Endothelial cell of umbilical vein (primary cell): ENCODE results near the gene PDLIM4. TPM values are rescaled to one million over a fixed set of nuclear protein-coding genes. Genes with fewer than 3 reads are reported as not detected.

Source experiments
- BruUV-seq: library from RNA; stranded (reverse); fragments of 400-500 nt; replicated peaks from 2 replicates; lab custom pipeline; 2021; lab: Mats Ljungman, UMichigan
- CTCF ChIA-PET: fragments of 300-600, 350-600 bp; sonication (Branson Sonifier 250); formaldehyde crosslinking; loops from one replicate; lab custom pipeline; 2021; ENCODE audit warnings: antibody characterized with exemption, inconsistent platforms; lab: Charles Lee
- POLR2A ChIA-PET: fragments of 300-600, 350-600 bp; sonication (Branson Sonifier 250); formaldehyde crosslinking; loops from one replicate; lab custom pipeline; 2021; ENCODE audit warnings: antibody characterized with exemption, inconsistent platforms; lab: Charles Lee
- DNase-seq: peaks from one replicate; pipeline ENCODE4 v3.0.0-alpha.2; 2011; ENCODE audit warnings: low read depth, low spot score
- FAIRE-seq: peaks from 2 replicates; lab custom pipeline; 2011; peaks lifted over from hg19 to GRCh38; lab: Jason Lieb, UNC
- H2AFZ ChIP-seq: 2 replicates; pipeline ENCODE4 v1.6.0; 2012; ENCODE audit warnings: low read depth, low read length, control low read depth, inconsistent platforms
- H3K27ac ChIP-seq: 2 replicates; pipeline ENCODE4 v1.5.1; 2011; ENCODE audit warnings: low read depth, mild to moderate bottlenecking, control low read depth, low read length, moderate library complexity; ENCODE audit not compliant: insufficient read depth
- H3K27me3 ChIP-seq, 2 experiments: 2 replicates each; pipeline versions ENCODE4 v1.6.0 to v1.6.1; 2011; ENCODE audit warnings: low read length in 2 of 2, mixed read lengths in 1 of 2; ENCODE audit not compliant: control insufficient read depth in 2 of 2, insufficient read depth in 2 of 2
- H3K36me3 ChIP-seq, 2 experiments: 2 replicates in 1 of 2; 3 replicates in 1 of 2; pipeline ENCODE4 v1.5.1; 2011; ENCODE audit warnings: low read length in 2 of 2, mild to moderate bottlenecking in 1 of 2, moderate library complexity in 1 of 2; ENCODE audit not compliant: control insufficient read depth in 2 of 2, insufficient read depth in 2 of 2; ENCODE audit errors: extremely low read depth in 1 of 2
- H3K4me1 ChIP-seq: 3 replicates; pipeline ENCODE4 v1.5.1; 2011; ENCODE audit warnings: mild to moderate bottlenecking, low read length; ENCODE audit not compliant: control insufficient read depth, insufficient read depth; ENCODE audit errors: extremely low read depth
- H3K4me2 ChIP-seq: 2 replicates; pipeline ENCODE4 v1.6.1; 2011; ENCODE audit warnings: low read length, control low read depth, mixed read lengths; ENCODE audit not compliant: insufficient read depth
- H3K4me3 ChIP-seq, 3 experiments: fragments of 200-600 bp in 1 of 3; sonication (generic), shearing (Covaris generic) in 1 of 3; replicated peaks in 1 of 3; 2 replicates each; pipeline ENCODE4 v1.5.1; 2011 to 2016; ENCODE audit warnings: control low read depth in 3 of 3, low read length in 3 of 3, mild to moderate bottlenecking in 2 of 3, inconsistent platforms in 1 of 3, low read depth in 1 of 3, moderate library complexity in 1 of 3; ENCODE audit not compliant: insufficient read depth in 1 of 3
- H3K79me2 ChIP-seq: 2 replicates; pipeline ENCODE4 v1.6.0; 2012; ENCODE audit warnings: low read length, inconsistent platforms; ENCODE audit not compliant: control insufficient read depth, insufficient read depth
- H3K9ac ChIP-seq: replicated peaks from 2 replicates; pipeline ENCODE3; 2011; ENCODE audit warnings: low read length, control low read depth; ENCODE audit not compliant: insufficient read depth; ENCODE audit errors: extremely low read depth
- H3K9me1 ChIP-seq: replicated peaks from 3 replicates; pipeline ENCODE4 v1.6.0; 2011; ENCODE audit warnings: mild to moderate bottlenecking, low read length; ENCODE audit not compliant: control insufficient read depth, insufficient read depth; ENCODE audit errors: extremely low read depth
- H3K9me3 ChIP-seq: replicated peaks from 2 replicates; pipeline ENCODE4 v1.5.1; 2012; ENCODE audit warnings: low read length, inconsistent platforms; ENCODE audit not compliant: control insufficient read depth, insufficient read depth
- H4K20me1 ChIP-seq: replicated peaks from 2 replicates; pipeline ENCODE3; 2011; ENCODE audit warnings: mild to moderate bottlenecking, low read length; ENCODE audit not compliant: control insufficient read depth, insufficient read depth; ENCODE audit errors: extremely low read depth
- EZH2 ChIP-seq: IDR thresholded peaks from 2 replicates; pipeline ENCODE4 v1.6.1; 2012; ENCODE audit warnings: borderline replicate concordance, low read depth, mild to moderate bottlenecking, moderate library complexity, low read length, inconsistent platforms; ENCODE audit not compliant: severe bottlenecking
- FOS ChIP-seq: IDR thresholded peaks from 2 replicates; pipeline ENCODE4 v1.6.1; 2011; ENCODE audit warnings: mild to moderate bottlenecking, low read length, moderate library complexity, borderline replicate concordance; ENCODE audit not compliant: insufficient read depth
- GATA2 ChIP-seq: IDR thresholded peaks from 2 replicates; pipeline ENCODE4 v1.7.0; 2011; ENCODE audit warnings: low read depth, mild to moderate bottlenecking, moderate library complexity, mixed read lengths, low read length; ENCODE audit not compliant: insufficient read length, insufficient read depth
- JUN ChIP-seq: IDR thresholded peaks from 2 replicates; pipeline ENCODE4 v1.6.1; 2011; ENCODE audit warnings: borderline replicate concordance, low read depth; ENCODE audit not compliant: insufficient read length, insufficient read depth
- MAX ChIP-seq: IDR thresholded peaks from 2 replicates; pipeline ENCODE4 v1.6.1; 2011; ENCODE audit not compliant: insufficient read depth, insufficient read length
- MYC ChIP-seq: IDR thresholded peaks from one replicate; pipeline ENCODE4 v1.6.1; 2011; ENCODE audit warnings: mild to moderate bottlenecking, low read depth, low read length
- POLR2A ChIP-seq: IDR thresholded peaks from 2 replicates; pipeline ENCODE4 v1.6.1; 2012; ENCODE audit warnings: low read depth, mild to moderate bottlenecking, control low read depth, low read length
- POLR2AphosphoS5 ChIP-seq: IDR thresholded peaks from 2 replicates; pipeline ENCODE4 v1.6.1; 2012; ENCODE audit warnings: low read depth, mild to moderate bottlenecking, control low read depth, low read length, moderate library complexity; ENCODE audit not compliant: insufficient read depth
- dilution Hi-C: fragments of 300-500 bp; cut with MboI; formaldehyde crosslinking; loops from one replicate; pipeline ENCODE4 v1.15.0; 2019; ENCODE audit warnings: low sequenced_read_pairs; ENCODE audit not compliant: extremely low pct_ligation_motif_present
- intact Hi-C: fragments of 100-400 bp; cut with micrococcal nuclease; formaldehyde crosslinking; loops from one replicate; pipeline ENCODE4 v1.10.0; 2022
- polyA plus RNA-seq, 4 experiments: library from polyadenylated mRNA; depleted of rRNA in 3 of 4; stranded (reverse) in 3 of 4; unstranded in 1 of 4; fragments of >200 nt; gene quantifications; 2 replicates each; pipeline versions ENCODE4 v1.2.1 to v1.2.3, GENCODE V29; 2011 to 2012; ENCODE audit warnings: missing spikeins in 1 of 4
- total RNA-seq: library from RNA; stranded (reverse); gene quantifications from 2 replicates; pipeline ENCODE4 v1.2.3, GENCODE V29; 2021
- TF ChIP-seq, protein P1 (sequence below), 2 donors: IDR thresholded peaks; 1 replicate in 1 of 2; 2 replicates in 1 of 2; pipeline ENCODE4 v1.5.1; 2011; ENCODE audit warnings: low read length in 2 of 2, mild to moderate bottlenecking in 2 of 2, moderate library complexity in 2 of 2, control low read depth in 1 of 2, inconsistent platforms in 1 of 2, low read depth in 1 of 2; ENCODE audit not compliant: insufficient read depth in 1 of 2; ENCODE audit errors: extremely low read depth in 1 of 2

Gene PDLIM4
- total and polyA plus RNA-seq, 2 donors (not counting 3 experiments of a cell fraction or from before 2014, with no cell fraction given) = 65.7 to 112 TPM

- no peak for DNase-seq
- CTCF ChIA-PET = interaction anchor here (0.8 to 3.5 kb wide), 3 partner anchors 12 to 35 kb away, joined by 3 to 19 read pairs (median 4); no protein-coding TSS in a partner anchor
- no peaks in the 10 kb centered on the region for H3K9me1 ChIP-seq
- no peaks in the 10 kb centered on the region for H3K79me2 ChIP-seq
- H3K27ac ChIP-seq = no peak overlapping the region
- no peaks in the 10 kb centered on the region for H3K27me3 ChIP-seq
- no TSS peak for BruUV-seq
- no peaks in the 10 kb centered on the region for H4K20me1 ChIP-seq
- no peaks in the 10 kb centered on the region for H3K9me3 ChIP-seq
- POLR2A ChIA-PET = no interaction called here
- dilution Hi-C loops = no loop called here
- H3K36me3 ChIP-seq = no peaks in the 10 kb centered on the region
- H3K9ac ChIP-seq = no peak overlapping the region
- no peak for TF ChIP-seq EZH2
- no peak for TF ChIP-seq GATA2
- no peak for TF ChIP-seq FOS
- TF ChIP-seq MAX = no peak
- no peak for TF ChIP-seq JUN
- TF ChIP-seq MYC = no peak
- TF ChIP-seq POLR2AphosphoS5 = no peak
- TF ChIP-seq POLR2A = no peak
- TF ChIP-seq, protein P1, sequence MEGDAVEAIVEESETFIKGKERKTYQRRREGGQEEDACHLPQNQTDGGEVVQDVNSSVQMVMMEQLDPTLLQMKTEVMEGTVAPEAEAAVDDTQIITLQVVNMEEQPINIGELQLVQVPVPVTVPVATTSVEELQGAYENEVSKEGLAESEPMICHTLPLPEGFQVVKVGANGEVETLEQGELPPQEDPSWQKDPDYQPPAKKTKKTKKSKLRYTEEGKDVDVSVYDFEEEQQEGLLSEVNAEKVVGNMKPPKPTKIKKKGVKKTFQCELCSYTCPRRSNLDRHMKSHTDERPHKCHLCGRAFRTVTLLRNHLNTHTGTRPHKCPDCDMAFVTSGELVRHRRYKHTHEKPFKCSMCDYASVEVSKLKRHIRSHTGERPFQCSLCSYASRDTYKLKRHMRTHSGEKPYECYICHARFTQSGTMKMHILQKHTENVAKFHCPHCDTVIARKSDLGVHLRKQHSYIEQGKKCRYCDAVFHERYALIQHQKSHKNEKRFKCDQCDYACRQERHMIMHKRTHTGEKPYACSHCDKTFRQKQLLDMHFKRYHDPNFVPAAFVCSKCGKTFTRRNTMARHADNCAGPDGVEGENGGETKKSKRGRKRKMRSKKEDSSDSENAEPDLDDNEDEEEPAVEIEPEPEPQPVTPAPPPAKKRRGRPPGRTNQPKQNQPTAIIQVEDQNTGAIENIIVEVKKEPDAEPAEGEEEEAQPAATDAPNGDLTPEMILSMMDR (IDR thresholded peaks at IDR 0.05; ENCODE audit: extremely low read depth in 1 of 2, insufficient read depth in 1 of 2, low read depth in 1 of 2, low read length in 2 of 2) = no peak
- H2AFZ ChIP-seq = no peak overlapping the region
- no peak overlapping the region for H3K4me2 ChIP-seq
- H3K4me3 ChIP-seq = no peak overlapping the region
- H3K4me1 ChIP-seq = no peaks in the 10 kb centered on the region
- intact Hi-C loops = loop anchor here (2.0 kb wide), 2 partner anchors 35 to 161 kb away; no protein-coding TSS in a partner anchor
- peak; percentile 64 for FAIRE-seq
These were observed 32.1 kb upstream of the PDLIM4 start for GRCh38 chr5:132225165-132226032.
